Left lung (tissue), 10 donors: ENCODE data around the gene C22orf42. TPM values are rescaled to one million over a fixed set of nuclear protein-coding genes. Genes with fewer than 3 reads are reported as not detected.

Experiments used
- ATAC-seq: fragments of 200-7000 bp; cut with Tn5 transposase; one replicate; pipeline ENCODE4 v1.9.1; 2020; ENCODE audit warnings: moderate library complexity
- DNase-seq, 4 donors: peaks; one replicate each; pipeline ENCODE4 v3.0.0-alpha.2; 2013 to 2020
- H3K27ac ChIP-seq, 2 donors: fragments of 200-600 bp; sonication (generic) in 1 of 2; one replicate each; pipeline versions ENCODE4 v1.5.0 to v1.8.0; 2020 to 2021
- H3K27me3 ChIP-seq, 2 donors: fragments of 200-600 bp; sonication (generic) in 1 of 2; one replicate each; pipeline versions ENCODE4 v1.5.0 to v1.8.0; 2020 to 2021
- H3K36me3 ChIP-seq, 2 donors: fragments of 200-600 bp; sonication (generic) in 1 of 2; one replicate each; pipeline versions ENCODE4 v1.5.0 to v1.8.0; 2020 to 2021
- H3K4me1 ChIP-seq, 2 donors: fragments of 200-600 bp; one replicate each; pipeline ENCODE4 v1.8.0; 2021
- H3K4me3 ChIP-seq, 2 donors: fragments of 200-600 bp; sonication (generic) in 1 of 2; one replicate each; pipeline versions ENCODE4 v1.5.0 to v1.8.0; 2020 to 2021; ENCODE audit warnings: mild to moderate bottlenecking in 1 of 2
- H3K9me3 ChIP-seq, 2 donors: fragments of 200-600 bp; sonication (generic) in 1 of 2; one replicate each; pipeline versions ENCODE4 v1.5.0 to v1.8.0; 2020 to 2021
- CTCF ChIP-seq, 2 donors: fragments of 200-600 bp; sonication (generic) in 1 of 2; IDR thresholded peaks; one replicate each; pipeline versions ENCODE4 v1.5.0 to v1.8.0; 2021; ENCODE audit warnings: antibody characterized with exemption in 2 of 2
- intact Hi-C, 2 donors: fragments of 100-400 bp; cut with DNase I; formaldehyde crosslinking; loops; one replicate each; pipeline versions ENCODE4 v1.11.2 to v1.14.2; 2022
- polyA plus RNA-seq, 6 donors: library from polyadenylated mRNA; unstranded; fragments of 120-200 nt; gene quantifications; one replicate each; pipeline ENCODE4 v1.2.1, GENCODE V29; 2013; ENCODE audit not compliant: insufficient read length in 6 of 6
- total RNA-seq, 2 donors: library from RNA; stranded (reverse); fragmentation: NEBNext Ultra II Directional; extraction: Animal tissue kit (Norgen Biotek cat#: 25700); gene quantifications; one replicate each; pipeline ENCODE4 v1.2.1, GENCODE V29; 2021
- donor health status: DM: no; HTN: yes; CAD: no.
- donor health status: DM: no; HTN: no; CAD: no.

Gene C22orf42
- total and polyA plus RNA-seq, 8 donors = 0.35 TPM; not detected in 7

GRCh38 chr22:32205974-32206773 is 47.1 kb upstream of the C22orf42 start:
- no peaks in the 10 kb centered on the region for H3K9me3 ChIP-seq
- DNase-seq (peak in 1 of 4 donors; percentile 75), ATAC-seq (no peak)
- H3K4me1 ChIP-seq = peaks cover 6 to 36% of the 10 kb centered on the region in 2 donors
- intact Hi-C loops = no loop called here
- no peak overlapping the region for H3K27ac ChIP-seq
- peaks cover 17 to 55% of the 10 kb centered on the region in 2 donors for H3K27me3 ChIP-seq
- H3K36me3 ChIP-seq = no peaks in the 10 kb centered on the region
- no peak for TF ChIP-seq CTCF (IDR thresholded peaks at IDR 0.05)
- no peak overlapping the region for H3K4me3 ChIP-seq

GRCh38 chr22:32204856-32205722 is 46.0 kb upstream of the C22orf42 start, which contains the start of gene RFPL2:
Gene RFPL2 (minus strand): TSS chr22:32205073. CDS start chr22:32202451, 2,622 bp downstream.
- H3K4me3 ChIP-seq = peak within 1 kb of the TSS in 1 of 2 donors; percentile 26
- DNase-seq (peak in 2 of 4 donors; percentile 19 to 89), ATAC-seq (peak; percentile 52)
- H3K27me3 ChIP-seq = peaks cover 17 to 55% of the 10 kb centered on the region in 2 donors
- peaks cover 6 to 36% of the 10 kb centered on the region in 2 donors for H3K4me1 ChIP-seq
- no peaks in the 10 kb centered on the region for H3K36me3 ChIP-seq
- H3K27ac ChIP-seq = no peak within 1 kb of the TSS
- no peaks in the 10 kb centered on the region for H3K9me3 ChIP-seq
- intact Hi-C loops = no loop called here
- TF ChIP-seq CTCF (IDR thresholded peaks at IDR 0.05) = no peak

GRCh38 chr22:32204040-32204855 is 45.1 kb upstream of the C22orf42 start:
- Histone ChIP-seq H3K9me3 (no peaks in the 10 kb centered on the region), H3K27ac (no peak overlapping the region), H3K27me3 (peaks cover 17 to 55% of the 10 kb centered on the region in 2 donors), H3K36me3 (no peaks in the 10 kb centered on the region), H3K4me3 (peak overlapping the region in 1 of 2 donors; percentile 26), H3K4me1 (peaks cover 6 to 36% of the 10 kb centered on the region in 2 donors)
- intact Hi-C loops = no loop called here
- ATAC-seq (no peak), DNase-seq (peak in 1 of 4 donors; percentile 69)
- TF ChIP-seq CTCF (IDR thresholded peaks at IDR 0.05) = no peak

GRCh38 chr22:32203181-32204039 is 44.3 kb upstream of the C22orf42 start:
- intact Hi-C loops = no loop called here
- H3K36me3 ChIP-seq = no peaks in the 10 kb centered on the region
- DNase-seq = peak in 1 of 4 donors; percentile 75
- no peaks in the 10 kb centered on the region for H3K9me3 ChIP-seq
- H3K4me1 ChIP-seq = peaks cover 6 to 36% of the 10 kb centered on the region in 2 donors
- peak; percentile 16 for ATAC-seq
- no peak for TF ChIP-seq CTCF (IDR thresholded peaks at IDR 0.05)
- peak overlapping the region in 1 of 2 donors; percentile 10 for H3K4me3 ChIP-seq
- no peak overlapping the region for H3K27ac ChIP-seq
- H3K27me3 ChIP-seq = peaks cover 17 to 58% of the 10 kb centered on the region in 2 donors
